Gastrocnemius medialis (tissue), 4 donors: Measurements from ENCODE around the gene CDC5L. TPM values are rescaled to one million over a fixed set of nuclear protein-coding genes. Genes with fewer than 3 reads are reported as not detected.

Experiments used
- ATAC-seq, 2 donors: fragments of 150-250 bp; one replicate each; pipeline ENCODE4 v1.9.1; 2016
- DNase-seq, 2 donors: peaks; one replicate each; pipeline ENCODE4 v3.0.0-alpha.2; 2019
- H3K27ac ChIP-seq, 4 donors: fragments of 200-600 bp; sonication (generic); 1 replicate in 1 of 4; 2 replicates in 3 of 4; pipeline ENCODE4 v1.5.1; 2016 to 2018; ENCODE audit warnings: mild to moderate bottlenecking in 2 of 4, moderate library complexity in 1 of 4
- H3K27me3 ChIP-seq, 3 donors: fragments of 200-600 bp; sonication (generic) in 2 of 3; 1 replicate in 1 of 3; 2 replicates in 2 of 3; pipeline versions ENCODE4 v1.5.1 to v1.6.0; 2016 to 2019; ENCODE audit warnings: mild to moderate bottlenecking in 1 of 3, moderate library complexity in 1 of 3
- H3K36me3 ChIP-seq, 2 donors: fragments of 200-600 bp; sonication (generic) in 1 of 2; one replicate each; pipeline ENCODE4 v1.5.1; 2017 to 2018
- H3K4me1 ChIP-seq, 2 donors: fragments of 200-600 bp; sonication (generic) in 1 of 2; one replicate each; pipeline ENCODE4 v1.5.1; 2016 to 2017; ENCODE audit warnings: mild to moderate bottlenecking in 2 of 2
- H3K4me3 ChIP-seq, 4 donors: fragments of 200-600 bp; sonication (generic) in 3 of 4; 1 replicate in 1 of 4; 2 replicates in 3 of 4; pipeline ENCODE4 v1.5.1; 2016 to 2019; ENCODE audit warnings: mild to moderate bottlenecking in 2 of 4
- H3K9me3 ChIP-seq, 3 donors: fragments of 200-600 bp; sonication (generic) in 2 of 3; 1 replicate in 1 of 3; 2 replicates in 2 of 3; pipeline ENCODE4 v1.5.1; 2016 to 2019
- CTCF ChIP-seq, 5 experiments: fragments of 450-650 bp in 3 of 5; fragments of 200-600 bp in 2 of 5; sonication (generic) in 2 of 5; IDR thresholded peaks in 4 of 5; conservative IDR thresholded peaks in 1 of 5; 1 replicate in 4 of 5; 2 replicates in 1 of 5; pipeline ENCODE4 v1.5.1; 2016 to 2019; ENCODE audit warnings: antibody characterized with exemption in 5 of 5, mild to moderate bottlenecking in 3 of 5, moderate library complexity in 3 of 5
- POLR2A ChIP-seq, 2 donors: fragments of 450-650 bp; IDR thresholded peaks; one replicate each; pipeline ENCODE4 v1.6.1; 2017; ENCODE audit warnings: antibody characterized with exemption in 2 of 2, mild to moderate bottlenecking in 2 of 2, moderate library complexity in 2 of 2
- in situ Hi-C, 4 donors: fragments of 200-750 bp; cut with MboI; loops; one replicate each; pipeline versions ENCODE4 v1.15.0 to v1.8.0; 2017; ENCODE audit warnings: low sequenced_read_pairs in 4 of 4
- intact Hi-C: fragments of 100-400 bp; cut with DNase I; formaldehyde crosslinking; loops from one replicate; pipeline ENCODE4 v1.15.1; 2023; ENCODE audit warnings: low total_unique reads
- total RNA-seq, 4 donors: library from RNA; depleted of rRNA; stranded (reverse); fragments of >200 nt; gene quantifications; one replicate each; pipeline versions ENCODE4 v1.1.0 to v1.2.3, GENCODE V29; 2016

The CDC5L gene
- total RNA-seq, 4 donors from 2014 or later = 26.3 to 30.3 (median 27.7) TPM

- Histone ChIP-seq H3K36me3 (peaks cover 2 to 82% of the 10 kb centered on the region in 2 donors), H3K27ac (no peak overlapping the region)
- no peak for TF ChIP-seq POLR2A (IDR thresholded peaks at IDR 0.05)
- no peak for TF ChIP-seq CTCF (IDR thresholded peaks at IDR 0.05 in 4 of 5, conservative IDR thresholded peaks at IDR 0.05 in 1 of 5)
These were observed 35.0 kb downstream of the CDC5L start for GRCh38 chr6:44422531-44422930.

DNA sequence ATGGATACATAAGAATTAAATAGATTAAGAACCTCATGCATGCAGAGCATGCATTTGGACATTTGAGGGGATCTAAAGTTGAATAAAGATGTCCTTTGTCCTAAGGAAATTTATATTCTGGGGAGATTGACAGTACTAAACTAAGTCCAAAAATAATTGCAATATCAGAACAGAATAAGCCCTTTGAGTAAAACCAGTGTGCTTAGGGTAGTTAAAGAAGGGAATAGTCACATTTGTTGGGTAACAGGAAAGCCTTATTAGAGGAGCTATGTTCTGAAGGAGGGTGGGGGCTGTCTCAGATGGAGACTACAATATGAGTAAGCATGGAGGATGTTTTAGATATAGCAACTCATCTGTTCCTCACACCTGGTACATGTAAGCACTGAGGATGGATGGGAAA lies 35.8 kb downstream of the CDC5L start:
- H3K9me3 ChIP-seq = no peaks in the 10 kb centered on the region
- peaks cover 2 to 84% of the 10 kb centered on the region in 2 donors for H3K36me3 ChIP-seq
- H3K27ac ChIP-seq = no peak overlapping the region
- in situ Hi-C loops (no loop called here), intact Hi-C loops (no loop called here)
- TF ChIP-seq CTCF (IDR thresholded peaks at IDR 0.05 in 4 of 5, conservative IDR thresholded peaks at IDR 0.05 in 1 of 5) (no peak), POLR2A (IDR thresholded peaks at IDR 0.05) (no peak)
- DNase-seq (no peak), ATAC-seq (no peak)
- no peak overlapping the region for H3K4me3 ChIP-seq
- H3K27me3 ChIP-seq = no peaks in the 10 kb centered on the region
- H3K4me1 ChIP-seq = no peaks in the 10 kb centered on the region

More at GRCh38 chr6:44422531-44422930, 35.0 kb downstream of the CDC5L start:
- Histone ChIP-seq H3K27me3 (no peaks in the 10 kb centered on the region), H3K4me1 (peaks cover 0 to under 1% of the 10 kb centered on the region in 2 donors), H3K4me3 (no peak overlapping the region), H3K9me3 (no peaks in the 10 kb centered on the region)
- in situ Hi-C loops = no loop called here
- no peak for ATAC-seq
- intact Hi-C loops = no loop called here
- DNase-seq = no peak

- ATAC-seq (no peak), DNase-seq (no peak)
- intact Hi-C loops = no loop called here
- Histone ChIP-seq H3K9me3 (no peaks in the 10 kb centered on the region), H3K36me3 (peaks cover 2 to 77% of the 10 kb centered on the region in 2 donors), H3K27me3 (no peaks in the 10 kb centered on the region), H3K4me3 (no peak overlapping the region), H3K4me1 (no peaks in the 10 kb centered on the region), H3K27ac (no peak overlapping the region)
- TF ChIP-seq POLR2A (IDR thresholded peaks at IDR 0.05) = no peak
- no peak for TF ChIP-seq CTCF (IDR thresholded peaks at IDR 0.05 in 4 of 5, conservative IDR thresholded peaks at IDR 0.05 in 1 of 5)
- in situ Hi-C loops = no loop called here
These were observed 38.4 kb downstream of the CDC5L start for GRCh38 chr6:44425951-44426350.

GRCh38 chr6:44428682-44429081 lies 41.2 kb downstream of the CDC5L start:
- DNase-seq (no peak), ATAC-seq (no peak)
- no peak overlapping the region for H3K27ac ChIP-seq
- no peak overlapping the region for H3K4me3 ChIP-seq
- intact Hi-C loops (no loop called here), in situ Hi-C loops (no loop called here)
- no peaks in the 10 kb centered on the region for H3K27me3 ChIP-seq
- peaks cover 2 to 51% of the 10 kb centered on the region in 2 donors for H3K36me3 ChIP-seq
- H3K4me1 ChIP-seq = peaks cover 18 to 21% of the 10 kb centered on the region in 2 donors
- TF ChIP-seq POLR2A (IDR thresholded peaks at IDR 0.05) (no peak), CTCF (IDR thresholded peaks at IDR 0.05 in 4 of 5, conservative IDR thresholded peaks at IDR 0.05 in 1 of 5) (no peak)
- H3K9me3 ChIP-seq = no peaks in the 10 kb centered on the region

DNA sequence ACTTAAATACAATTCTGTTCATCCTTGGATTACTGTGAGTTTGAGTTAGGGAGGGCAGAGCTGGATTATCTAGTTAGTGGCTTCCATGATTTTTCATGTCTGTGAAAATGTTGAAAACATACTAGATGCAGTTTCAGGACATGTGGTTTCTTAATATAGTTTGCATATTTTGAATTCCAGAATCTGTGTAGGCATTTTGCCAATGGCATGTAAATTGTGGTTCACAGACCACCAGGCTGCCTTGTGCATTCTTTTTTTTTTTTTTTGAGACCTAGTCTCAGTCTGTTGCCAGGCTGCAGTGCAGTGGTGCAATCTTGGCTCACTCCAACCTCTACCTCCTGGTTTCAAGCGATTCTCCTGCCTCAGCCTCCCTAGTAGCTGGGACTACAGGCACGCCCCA lies 42.8 kb downstream of the CDC5L start:
- TF ChIP-seq POLR2A (IDR thresholded peaks at IDR 0.05) = no peak
- TF ChIP-seq CTCF (IDR thresholded peaks at IDR 0.05 in 4 of 5, conservative IDR thresholded peaks at IDR 0.05 in 1 of 5) = no peak
- Histone ChIP-seq H3K36me3 (peaks cover 2 to 37% of the 10 kb centered on the region in 2 donors), H3K4me3 (no peak overlapping the region), H3K27me3 (no peaks in the 10 kb centered on the region), H3K4me1 (peaks cover 28 to 32% of the 10 kb centered on the region in 2 donors), H3K27ac (no peak overlapping the region), H3K9me3 (no peaks in the 10 kb centered on the region)
- no peak for ATAC-seq
- in situ Hi-C loops (no loop called here), intact Hi-C loops (no loop called here)
- DNase-seq = no peak
